Esophagus muscularis mucosa (tissue), 3 donors: ENCODE measurements around the gene PHC1.

ENCODE experiments used
- POLR2AphosphoS5 ChIP-seq, 2 donors: sonication (generic); formaldehyde crosslinking; IDR thresholded peaks; one replicate each; pipeline ENCODE4 v1.6.1; 2017; ENCODE audit warnings: antibody characterized with exemption in 2 of 2
- TF ChIP-seq, protein P1 (sequence below), 3 experiments: fragments of 200-600 bp in 2 of 3; fragments of 450-650 bp in 1 of 3; sonication (generic) in 2 of 3; IDR thresholded peaks; one replicate each; pipeline ENCODE4 v1.5.1; 2017 to 2019; ENCODE audit warnings: antibody characterized with exemption in 3 of 3, mild to moderate bottlenecking in 2 of 3, moderate library complexity in 1 of 3

DNA sequence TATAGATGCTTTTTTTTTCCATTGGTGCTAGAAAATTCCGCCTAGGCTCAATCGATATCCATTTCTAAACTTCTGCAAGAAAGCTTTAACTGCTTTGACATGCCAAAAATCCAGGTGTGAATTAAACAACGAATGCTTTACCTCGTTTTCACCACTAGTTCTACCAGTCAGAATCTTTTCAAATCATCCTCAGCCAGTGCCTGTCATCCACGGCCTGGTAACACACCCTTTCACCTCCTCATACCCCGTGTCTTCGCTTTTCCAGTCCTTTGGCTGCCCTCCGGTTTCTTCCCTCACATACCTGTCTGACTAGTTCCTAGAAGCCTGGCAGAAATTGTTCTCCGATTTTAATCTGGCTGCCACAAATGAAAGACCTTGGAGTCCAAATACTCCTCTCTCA is 1.4 kb upstream of the PHC1 start:
- no peak for TF ChIP-seq POLR2AphosphoS5 (IDR thresholded peaks at IDR 0.05)
- TF ChIP-seq, protein P1, sequence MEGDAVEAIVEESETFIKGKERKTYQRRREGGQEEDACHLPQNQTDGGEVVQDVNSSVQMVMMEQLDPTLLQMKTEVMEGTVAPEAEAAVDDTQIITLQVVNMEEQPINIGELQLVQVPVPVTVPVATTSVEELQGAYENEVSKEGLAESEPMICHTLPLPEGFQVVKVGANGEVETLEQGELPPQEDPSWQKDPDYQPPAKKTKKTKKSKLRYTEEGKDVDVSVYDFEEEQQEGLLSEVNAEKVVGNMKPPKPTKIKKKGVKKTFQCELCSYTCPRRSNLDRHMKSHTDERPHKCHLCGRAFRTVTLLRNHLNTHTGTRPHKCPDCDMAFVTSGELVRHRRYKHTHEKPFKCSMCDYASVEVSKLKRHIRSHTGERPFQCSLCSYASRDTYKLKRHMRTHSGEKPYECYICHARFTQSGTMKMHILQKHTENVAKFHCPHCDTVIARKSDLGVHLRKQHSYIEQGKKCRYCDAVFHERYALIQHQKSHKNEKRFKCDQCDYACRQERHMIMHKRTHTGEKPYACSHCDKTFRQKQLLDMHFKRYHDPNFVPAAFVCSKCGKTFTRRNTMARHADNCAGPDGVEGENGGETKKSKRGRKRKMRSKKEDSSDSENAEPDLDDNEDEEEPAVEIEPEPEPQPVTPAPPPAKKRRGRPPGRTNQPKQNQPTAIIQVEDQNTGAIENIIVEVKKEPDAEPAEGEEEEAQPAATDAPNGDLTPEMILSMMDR (IDR thresholded peaks at IDR 0.05), result peak in 1 of 3 experiments; percentile 23
